Measurements from ENCODE around the gene ORC3.

DNA sequence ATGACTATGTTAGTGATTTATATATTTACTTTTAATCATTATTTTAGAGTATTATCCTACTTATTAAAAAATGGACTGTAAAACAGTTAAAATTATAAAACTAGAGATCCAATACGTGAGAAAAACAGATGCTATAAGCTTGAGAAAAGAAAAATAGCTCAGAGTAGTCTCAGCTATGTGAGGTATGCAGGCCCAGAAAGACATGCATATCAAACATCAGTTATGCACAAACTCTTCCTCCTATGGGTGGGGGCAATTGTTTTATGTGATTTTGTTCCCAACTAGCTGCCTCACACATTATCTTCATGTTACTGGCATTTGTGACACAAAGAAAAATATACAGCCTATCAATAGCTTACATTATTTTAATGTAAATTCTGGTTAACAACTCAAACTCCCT lies 28.9 kb upstream of the ORC3 start:
- TF ChIP-seq, protein P1, sequence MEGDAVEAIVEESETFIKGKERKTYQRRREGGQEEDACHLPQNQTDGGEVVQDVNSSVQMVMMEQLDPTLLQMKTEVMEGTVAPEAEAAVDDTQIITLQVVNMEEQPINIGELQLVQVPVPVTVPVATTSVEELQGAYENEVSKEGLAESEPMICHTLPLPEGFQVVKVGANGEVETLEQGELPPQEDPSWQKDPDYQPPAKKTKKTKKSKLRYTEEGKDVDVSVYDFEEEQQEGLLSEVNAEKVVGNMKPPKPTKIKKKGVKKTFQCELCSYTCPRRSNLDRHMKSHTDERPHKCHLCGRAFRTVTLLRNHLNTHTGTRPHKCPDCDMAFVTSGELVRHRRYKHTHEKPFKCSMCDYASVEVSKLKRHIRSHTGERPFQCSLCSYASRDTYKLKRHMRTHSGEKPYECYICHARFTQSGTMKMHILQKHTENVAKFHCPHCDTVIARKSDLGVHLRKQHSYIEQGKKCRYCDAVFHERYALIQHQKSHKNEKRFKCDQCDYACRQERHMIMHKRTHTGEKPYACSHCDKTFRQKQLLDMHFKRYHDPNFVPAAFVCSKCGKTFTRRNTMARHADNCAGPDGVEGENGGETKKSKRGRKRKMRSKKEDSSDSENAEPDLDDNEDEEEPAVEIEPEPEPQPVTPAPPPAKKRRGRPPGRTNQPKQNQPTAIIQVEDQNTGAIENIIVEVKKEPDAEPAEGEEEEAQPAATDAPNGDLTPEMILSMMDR (tag by site-specific recombination; IDR thresholded peaks at IDR 0.05), result no peak
- TF ChIP-seq, protein P2, sequence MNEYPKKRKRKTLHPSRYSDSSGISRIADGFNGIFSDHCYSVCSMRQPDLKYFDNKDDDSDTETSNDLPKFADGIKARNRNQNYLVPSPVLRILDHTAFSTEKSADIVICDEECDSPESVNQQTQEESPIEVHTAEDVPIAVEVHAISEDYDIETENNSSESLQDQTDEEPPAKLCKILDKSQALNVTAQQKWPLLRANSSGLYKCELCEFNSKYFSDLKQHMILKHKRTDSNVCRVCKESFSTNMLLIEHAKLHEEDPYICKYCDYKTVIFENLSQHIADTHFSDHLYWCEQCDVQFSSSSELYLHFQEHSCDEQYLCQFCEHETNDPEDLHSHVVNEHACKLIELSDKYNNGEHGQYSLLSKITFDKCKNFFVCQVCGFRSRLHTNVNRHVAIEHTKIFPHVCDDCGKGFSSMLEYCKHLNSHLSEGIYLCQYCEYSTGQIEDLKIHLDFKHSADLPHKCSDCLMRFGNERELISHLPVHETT (tag by site-specific recombination; IDR thresholded peaks at IDR 0.05), result no peak
- no peak for TF ChIP-seq SP2 (tag by site-specific recombination; IDR thresholded peaks at IDR 0.05)
- no peak for TF ChIP-seq GLI2 (tag by site-specific recombination; IDR thresholded peaks at IDR 0.05; ENCODE audit: borderline replicate concordance, low read depth)
- TF ChIP-seq ZBTB17 (tag by site-specific recombination; IDR thresholded peaks at IDR 0.05), result no peak
- TF ChIP-seq, protein P3, sequence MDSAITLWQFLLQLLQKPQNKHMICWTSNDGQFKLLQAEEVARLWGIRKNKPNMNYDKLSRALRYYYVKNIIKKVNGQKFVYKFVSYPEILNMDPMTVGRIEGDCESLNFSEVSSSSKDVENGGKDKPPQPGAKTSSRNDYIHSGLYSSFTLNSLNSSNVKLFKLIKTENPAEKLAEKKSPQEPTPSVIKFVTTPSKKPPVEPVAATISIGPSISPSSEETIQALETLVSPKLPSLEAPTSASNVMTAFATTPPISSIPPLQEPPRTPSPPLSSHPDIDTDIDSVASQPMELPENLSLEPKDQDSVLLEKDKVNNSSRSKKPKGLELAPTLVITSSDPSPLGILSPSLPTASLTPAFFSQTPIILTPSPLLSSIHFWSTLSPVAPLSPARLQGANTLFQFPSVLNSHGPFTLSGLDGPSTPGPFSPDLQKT (IDR thresholded peaks at IDR 0.05; ENCODE audit: borderline replicate concordance, low read depth, low read length), result no peak
- TF ChIP-seq ZNF785 (tag by site-specific recombination; IDR thresholded peaks at IDR 0.05), result no peak
- no peak for TF ChIP-seq SALL2 (tag by site-specific recombination; IDR thresholded peaks at IDR 0.05; ENCODE audit: borderline replicate concordance)
- TF ChIP-seq, protein P4, sequence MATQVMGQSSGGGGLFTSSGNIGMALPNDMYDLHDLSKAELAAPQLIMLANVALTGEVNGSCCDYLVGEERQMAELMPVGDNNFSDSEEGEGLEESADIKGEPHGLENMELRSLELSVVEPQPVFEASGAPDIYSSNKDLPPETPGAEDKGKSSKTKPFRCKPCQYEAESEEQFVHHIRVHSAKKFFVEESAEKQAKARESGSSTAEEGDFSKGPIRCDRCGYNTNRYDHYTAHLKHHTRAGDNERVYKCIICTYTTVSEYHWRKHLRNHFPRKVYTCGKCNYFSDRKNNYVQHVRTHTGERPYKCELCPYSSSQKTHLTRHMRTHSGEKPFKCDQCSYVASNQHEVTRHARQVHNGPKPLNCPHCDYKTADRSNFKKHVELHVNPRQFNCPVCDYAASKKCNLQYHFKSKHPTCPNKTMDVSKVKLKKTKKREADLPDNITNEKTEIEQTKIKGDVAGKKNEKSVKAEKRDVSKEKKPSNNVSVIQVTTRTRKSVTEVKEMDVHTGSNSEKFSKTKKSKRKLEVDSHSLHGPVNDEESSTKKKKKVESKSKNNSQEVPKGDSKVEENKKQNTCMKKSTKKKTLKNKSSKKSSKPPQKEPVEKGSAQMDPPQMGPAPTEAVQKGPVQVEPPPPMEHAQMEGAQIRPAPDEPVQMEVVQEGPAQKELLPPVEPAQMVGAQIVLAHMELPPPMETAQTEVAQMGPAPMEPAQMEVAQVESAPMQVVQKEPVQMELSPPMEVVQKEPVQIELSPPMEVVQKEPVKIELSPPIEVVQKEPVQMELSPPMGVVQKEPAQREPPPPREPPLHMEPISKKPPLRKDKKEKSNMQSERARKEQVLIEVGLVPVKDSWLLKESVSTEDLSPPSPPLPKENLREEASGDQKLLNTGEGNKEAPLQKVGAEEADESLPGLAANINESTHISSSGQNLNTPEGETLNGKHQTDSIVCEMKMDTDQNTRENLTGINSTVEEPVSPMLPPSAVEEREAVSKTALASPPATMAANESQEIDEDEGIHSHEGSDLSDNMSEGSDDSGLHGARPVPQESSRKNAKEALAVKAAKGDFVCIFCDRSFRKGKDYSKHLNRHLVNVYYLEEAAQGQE (tag by site-specific recombination; IDR thresholded peaks at IDR 0.05), result no peak
- TF ChIP-seq, protein P5, sequence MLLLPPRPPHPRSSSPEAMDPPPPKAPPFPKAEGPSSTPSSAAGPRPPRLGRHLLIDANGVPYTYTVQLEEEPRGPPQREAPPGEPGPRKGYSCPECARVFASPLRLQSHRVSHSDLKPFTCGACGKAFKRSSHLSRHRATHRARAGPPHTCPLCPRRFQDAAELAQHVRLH (tag by site-specific recombination; IDR thresholded peaks at IDR 0.05), result no peak
